ENCODE measurements around the gene ANKRD13D. TPM values are rescaled to one million over a fixed set of nuclear protein-coding genes. Genes with fewer than 3 reads are reported as not detected.

The ANKRD13D gene
- total RNA-seq, 4 donors from 2014 or later, result 18.6 to 78.2 (median 28.6) TPM

DNA sequence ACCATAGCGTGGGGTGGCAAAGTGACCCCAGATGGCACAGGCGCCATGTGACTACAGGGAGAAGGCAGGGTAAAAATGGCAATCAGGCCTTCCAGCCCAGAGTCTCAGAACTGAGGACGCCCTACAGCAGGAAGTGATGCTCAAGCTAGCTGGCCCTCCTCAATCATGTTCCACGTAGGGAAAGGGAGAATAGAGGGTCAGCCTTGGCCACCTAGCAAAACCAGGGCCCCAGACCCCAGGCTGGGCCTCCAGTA, 978 bp upstream of the ANKRD13D start:
- ATAC-seq (ENCODE audit: low FRiP score), result no peak
- no peak for DNase-seq (ENCODE audit: low spot score)

GRCh38 chr11:67288452-67289225, 464 bp upstream of the ANKRD13D start:
- TF ChIP-seq, protein P1, sequence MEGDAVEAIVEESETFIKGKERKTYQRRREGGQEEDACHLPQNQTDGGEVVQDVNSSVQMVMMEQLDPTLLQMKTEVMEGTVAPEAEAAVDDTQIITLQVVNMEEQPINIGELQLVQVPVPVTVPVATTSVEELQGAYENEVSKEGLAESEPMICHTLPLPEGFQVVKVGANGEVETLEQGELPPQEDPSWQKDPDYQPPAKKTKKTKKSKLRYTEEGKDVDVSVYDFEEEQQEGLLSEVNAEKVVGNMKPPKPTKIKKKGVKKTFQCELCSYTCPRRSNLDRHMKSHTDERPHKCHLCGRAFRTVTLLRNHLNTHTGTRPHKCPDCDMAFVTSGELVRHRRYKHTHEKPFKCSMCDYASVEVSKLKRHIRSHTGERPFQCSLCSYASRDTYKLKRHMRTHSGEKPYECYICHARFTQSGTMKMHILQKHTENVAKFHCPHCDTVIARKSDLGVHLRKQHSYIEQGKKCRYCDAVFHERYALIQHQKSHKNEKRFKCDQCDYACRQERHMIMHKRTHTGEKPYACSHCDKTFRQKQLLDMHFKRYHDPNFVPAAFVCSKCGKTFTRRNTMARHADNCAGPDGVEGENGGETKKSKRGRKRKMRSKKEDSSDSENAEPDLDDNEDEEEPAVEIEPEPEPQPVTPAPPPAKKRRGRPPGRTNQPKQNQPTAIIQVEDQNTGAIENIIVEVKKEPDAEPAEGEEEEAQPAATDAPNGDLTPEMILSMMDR (IDR thresholded peaks at IDR 0.05), result no peak
- DNase-seq (ENCODE audit: low spot score), result no peak
- peak; percentile 82 for ATAC-seq (ENCODE audit: low FRiP score)

More for the DNA sequence above, 978 bp upstream of the ANKRD13D start:
- TF ChIP-seq, protein P1 (IDR thresholded peaks at IDR 0.05), result no peak

GRCh38 chr11:67289651-67290479, 762 bp downstream of the ANKRD13D start:
- ATAC-seq (ENCODE audit: low FRiP score) (no peak), DNase-seq (ENCODE audit: low spot score) (no peak)
- TF ChIP-seq, protein P1 (IDR thresholded peaks at IDR 0.05), result no peak

GRCh38 chr11:67290801-67291200, 1.7 kb downstream of the ANKRD13D start:
- ATAC-seq (ENCODE audit: low FRiP score) (no peak), DNase-seq (ENCODE audit: low spot score) (no peak)
- TF ChIP-seq, protein P1 (IDR thresholded peaks at IDR 0.05), result no peak

DNA sequence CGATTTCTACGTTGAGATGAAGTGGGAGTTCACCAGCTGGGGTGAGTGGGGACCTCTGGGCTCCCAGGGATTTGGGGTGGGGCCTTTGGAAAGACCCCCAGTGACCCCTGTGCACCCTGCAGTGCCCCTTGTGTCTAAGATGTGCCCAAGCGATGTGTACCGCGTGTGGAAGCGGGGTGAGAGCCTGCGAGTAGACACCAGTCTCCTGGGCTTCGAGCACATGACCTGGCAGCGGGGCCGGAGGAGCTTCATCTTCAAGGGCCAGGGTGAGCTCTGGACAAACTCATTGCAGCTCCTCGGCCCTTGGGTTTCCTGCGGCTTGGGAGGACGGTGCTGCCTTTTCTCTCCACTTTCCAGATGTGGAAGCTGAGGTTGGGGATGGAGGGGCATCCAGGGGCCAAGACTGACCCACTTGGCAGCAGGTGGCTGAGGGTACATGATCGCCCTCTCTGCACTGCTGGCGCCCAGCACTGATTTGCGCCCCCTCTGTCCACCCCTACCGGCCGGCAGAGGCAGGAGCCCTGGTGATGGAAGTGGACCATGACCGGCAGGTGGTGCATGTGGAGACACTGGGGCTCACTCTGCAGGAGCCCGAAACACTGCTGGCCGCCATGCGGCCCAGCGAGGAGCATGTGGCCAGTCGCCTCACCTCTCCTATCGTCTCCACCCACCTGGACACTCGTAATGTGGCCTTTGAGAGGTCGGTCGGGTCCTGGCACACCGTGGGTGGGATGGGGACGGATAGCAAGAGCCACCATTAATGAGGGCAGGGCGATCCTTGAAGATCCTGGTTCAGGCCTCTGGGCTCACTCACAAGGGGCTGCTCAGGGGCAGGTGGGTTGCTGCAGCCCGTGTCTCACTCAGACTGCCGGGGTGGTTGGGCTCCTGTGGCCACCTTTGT, 2.6 kb downstream of the ANKRD13D start:
- TF ChIP-seq, protein P1 (IDR thresholded peaks at IDR 0.05), result no peak
- DNase-seq (ENCODE audit: low spot score) (no peak), ATAC-seq (ENCODE audit: low FRiP score) (no peak)

DNA sequence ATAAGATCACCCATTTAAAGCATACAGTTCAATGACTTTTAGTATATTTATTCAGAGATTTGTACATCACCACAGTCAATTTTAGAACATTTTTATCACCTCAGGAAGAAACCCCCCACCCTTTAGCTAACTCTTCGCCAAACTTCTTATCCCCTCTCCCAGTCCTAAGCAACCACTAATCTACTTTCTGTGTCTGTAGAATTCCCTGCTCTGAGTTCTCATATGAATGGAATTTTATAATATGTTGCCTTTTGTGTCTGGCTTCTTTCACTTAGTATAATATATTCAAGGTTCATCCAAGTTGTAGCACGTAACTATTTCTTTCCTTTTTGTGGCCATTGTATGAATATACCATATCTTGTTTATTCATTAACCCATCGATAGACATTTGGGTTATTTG, 3.6 kb downstream of the ANKRD13D start:
- TF ChIP-seq, protein P1 (IDR thresholded peaks at IDR 0.05), result no peak
- ATAC-seq (ENCODE audit: low FRiP score), result no peak
- DNase-seq (ENCODE audit: low spot score), result no peak

Measured in omental fat pad (tissue), 4 donors.